Mucosa of stomach (tissue), 1 donor: ENCODE results near the gene GVQW3.
"Not testable (repeated sequence)": the region's sequence is repeated elsewhere in the genome, so short reads cannot be mapped to it uniquely, and the experiment has no call there.

Experiments used
- H3K27me3 ChIP-seq: one replicate; pipeline ENCODE4 v1.7.0; 2013; ENCODE audit warnings: mild to moderate bottlenecking, low read length; ENCODE audit not compliant: control insufficient read depth, insufficient read depth
- H3K36me3 ChIP-seq: one replicate; pipeline ENCODE4 v1.7.0; 2013; ENCODE audit warnings: low read length; ENCODE audit not compliant: control insufficient read depth, insufficient read depth
- H3K4me1 ChIP-seq: one replicate; pipeline ENCODE4 v1.7.0; 2013; ENCODE audit warnings: mild to moderate bottlenecking, low read length; ENCODE audit not compliant: control insufficient read depth, insufficient read depth
- H3K4me3 ChIP-seq: one replicate; pipeline ENCODE4 v1.7.0; 2013; ENCODE audit warnings: low read length
- H3K9ac ChIP-seq: one replicate; pipeline ENCODE4 v1.7.0; 2013; ENCODE audit warnings: mild to moderate bottlenecking, low read length, moderate library complexity
- H3K9me3 ChIP-seq: one replicate; pipeline ENCODE4 v1.7.0; 2013; ENCODE audit warnings: mild to moderate bottlenecking, low read length, moderate library complexity; ENCODE audit not compliant: control insufficient read depth
- donor health status: Pancreatic carcinoma.

The GVQW3 gene

DNA sequence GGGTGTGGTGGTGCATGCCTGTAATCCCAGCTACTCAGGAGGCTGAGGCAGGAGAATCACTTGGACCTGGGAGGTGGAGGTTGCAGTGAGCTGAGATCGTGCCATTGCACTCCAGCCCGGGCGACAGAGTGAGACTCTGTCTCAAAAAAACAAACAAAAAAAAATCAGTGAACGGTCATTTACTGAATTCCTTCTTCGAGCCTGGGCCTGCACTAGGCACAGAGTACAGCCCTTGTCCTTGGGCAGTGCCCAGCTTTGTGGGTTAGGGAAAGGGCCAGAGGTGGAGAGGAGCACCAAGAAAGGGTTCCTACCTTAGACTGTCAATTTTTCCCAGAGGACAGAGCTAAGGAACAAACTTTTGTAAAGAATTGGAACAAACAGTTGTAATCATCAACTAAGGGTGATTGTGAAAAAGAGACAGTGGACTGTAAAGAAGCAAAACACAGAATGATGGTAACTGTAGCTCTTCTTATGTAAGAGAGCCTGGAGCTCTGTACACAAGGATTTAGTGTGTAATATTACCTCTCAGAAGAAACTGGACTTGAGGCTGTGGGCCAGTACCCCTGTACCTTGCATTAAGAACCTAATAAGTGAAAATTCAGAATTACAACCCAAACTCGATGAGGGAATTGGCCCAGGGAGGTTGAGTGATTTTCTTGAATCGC lies 10.8 kb downstream of the GVQW3 start:
- Histone ChIP-seq H3K4me3 (no peak overlapping the region), H3K9ac (no peak overlapping the region), H3K9me3 (no peaks in the 10 kb centered on the region), H3K4me1 (peaks cover 15% of the 10 kb centered on the region), H3K36me3 (no peaks in the 10 kb centered on the region), H3K27me3 (no peaks in the 10 kb centered on the region)

DNA sequence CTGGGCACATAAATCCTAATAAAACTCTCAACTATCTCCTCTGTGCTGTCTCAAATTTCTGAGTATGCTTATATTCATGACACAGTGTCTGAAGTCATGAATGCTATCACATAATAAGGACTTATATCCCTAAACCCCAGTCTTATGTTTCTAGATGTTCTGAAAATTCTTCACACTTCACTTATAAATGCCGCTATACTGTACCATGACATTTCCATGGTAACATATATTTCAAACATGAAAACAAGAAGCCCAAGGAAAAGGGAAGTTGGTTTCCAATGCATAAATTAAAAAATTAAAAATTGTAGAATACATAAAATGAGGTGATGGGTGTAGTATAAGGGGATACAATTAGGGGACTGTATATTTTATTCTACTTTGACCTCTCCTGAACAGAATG lies 11.7 kb downstream of the GVQW3 start:
- Histone ChIP-seq H3K4me1 (peaks cover 15% of the 10 kb centered on the region), H3K4me3 (no peak overlapping the region), H3K27me3 (no peaks in the 10 kb centered on the region), H3K36me3 (no peaks in the 10 kb centered on the region), H3K9me3 (no peaks in the 10 kb centered on the region), H3K9ac (no peak overlapping the region)

DNA sequence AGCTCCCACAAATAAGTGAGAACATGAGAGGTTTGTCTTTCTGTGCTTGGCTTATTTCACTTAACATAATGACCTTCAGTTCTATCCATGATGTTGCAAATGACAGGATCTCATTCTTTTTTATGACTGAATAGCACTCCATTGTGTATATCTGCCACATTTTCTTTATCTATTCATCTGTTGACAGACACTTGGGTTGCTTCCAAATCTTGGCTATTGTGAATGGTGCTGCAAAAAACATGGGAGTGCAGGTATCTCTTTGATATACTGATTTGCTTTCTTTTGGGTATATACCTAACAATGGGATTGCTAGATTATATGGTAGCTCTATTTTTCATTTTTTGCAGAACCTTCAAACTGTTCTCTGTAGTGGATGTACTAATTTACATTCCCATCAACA lies 13.3 kb downstream of the GVQW3 start:
- Histone ChIP-seq H3K27me3 (no peaks in the 10 kb centered on the region), H3K9ac (no peak overlapping the region)

DNA sequence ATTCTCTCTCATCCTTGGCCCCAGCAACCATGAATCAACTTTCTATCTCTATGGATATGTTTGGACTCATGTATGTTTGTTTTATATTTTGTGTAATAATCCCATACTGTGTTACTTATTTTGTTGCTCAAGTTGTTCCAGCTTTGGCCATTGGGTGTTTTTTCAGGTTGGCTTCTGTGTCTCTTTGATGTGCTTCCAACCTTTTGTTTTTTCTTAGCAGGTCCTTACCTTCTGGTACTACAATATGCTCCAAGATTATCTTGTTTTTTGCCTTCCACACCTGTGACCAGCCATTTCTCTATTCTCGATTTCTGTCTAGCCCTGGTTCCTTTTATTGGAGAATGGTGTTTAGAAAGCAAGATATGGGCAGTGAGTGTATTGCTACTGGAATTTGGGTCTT lies 14.2 kb downstream of the GVQW3 start:
- Histone ChIP-seq H3K9ac (no peak overlapping the region), H3K27me3 (no peaks in the 10 kb centered on the region), H3K9me3 (no peaks in the 10 kb centered on the region), H3K4me1 (peaks cover 13% of the 10 kb centered on the region), H3K4me3 (no peak overlapping the region), H3K36me3 (no peaks in the 10 kb centered on the region)

More for the DNA sequence above, 13.3 kb downstream of the GVQW3 start:
- no peak overlapping the region for H3K4me3 ChIP-seq
- no peaks in the 10 kb centered on the region for H3K9me3 ChIP-seq
- no peaks in the 10 kb centered on the region for H3K36me3 ChIP-seq
- peaks cover 15% of the 10 kb centered on the region for H3K4me1 ChIP-seq

DNA sequence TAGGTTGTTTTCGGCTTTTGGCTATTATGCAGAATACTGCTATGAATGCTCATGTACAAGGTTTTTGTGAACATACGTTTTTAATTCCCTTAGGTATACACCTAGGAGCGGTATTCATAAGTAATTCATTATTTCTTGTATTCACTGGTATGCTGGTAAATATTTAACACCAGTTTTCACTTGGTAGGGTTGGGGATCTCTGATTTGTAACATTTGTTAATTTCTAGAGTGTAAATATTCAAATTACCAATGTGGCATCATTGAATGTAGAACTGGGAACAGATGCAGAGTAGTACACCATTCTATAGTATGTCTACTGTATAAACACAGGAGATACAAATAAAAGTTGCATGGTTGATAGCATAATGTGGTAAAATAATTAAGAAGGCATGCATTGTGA lies 16.3 kb downstream of the GVQW3 start:
- Histone ChIP-seq H3K9ac (no peak overlapping the region), H3K4me1 (no peaks in the 10 kb centered on the region), H3K36me3 (no peaks in the 10 kb centered on the region), H3K9me3 (no peaks in the 10 kb centered on the region), H3K4me3 (no peak overlapping the region), H3K27me3 (no peaks in the 10 kb centered on the region)

DNA sequence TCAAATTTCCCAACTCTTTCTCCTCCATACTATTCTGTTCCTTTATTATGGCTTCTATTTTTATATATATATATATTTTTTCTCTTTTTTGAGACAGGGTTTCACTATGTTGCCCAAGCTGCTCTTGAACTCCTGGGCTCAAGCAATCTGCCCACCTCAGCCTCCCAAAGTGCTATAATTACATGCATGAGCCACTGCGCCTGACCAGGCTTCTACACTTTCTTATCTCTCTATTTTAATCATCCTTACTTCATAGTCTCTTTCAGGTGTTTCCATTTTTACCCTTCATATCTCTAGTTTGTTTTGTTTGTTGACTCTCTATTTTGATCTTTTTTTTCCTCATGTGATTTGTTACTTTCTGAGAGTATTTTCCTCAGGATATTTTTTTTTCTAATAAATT lies 19.8 kb downstream of the GVQW3 start:
- Histone ChIP-seq H3K27me3 (no peaks in the 10 kb centered on the region), H3K36me3 (no peaks in the 10 kb centered on the region), H3K9me3 (no peaks in the 10 kb centered on the region), H3K4me3 (no peak overlapping the region), H3K4me1 (no peaks in the 10 kb centered on the region), H3K9ac (no peak overlapping the region)

DNA sequence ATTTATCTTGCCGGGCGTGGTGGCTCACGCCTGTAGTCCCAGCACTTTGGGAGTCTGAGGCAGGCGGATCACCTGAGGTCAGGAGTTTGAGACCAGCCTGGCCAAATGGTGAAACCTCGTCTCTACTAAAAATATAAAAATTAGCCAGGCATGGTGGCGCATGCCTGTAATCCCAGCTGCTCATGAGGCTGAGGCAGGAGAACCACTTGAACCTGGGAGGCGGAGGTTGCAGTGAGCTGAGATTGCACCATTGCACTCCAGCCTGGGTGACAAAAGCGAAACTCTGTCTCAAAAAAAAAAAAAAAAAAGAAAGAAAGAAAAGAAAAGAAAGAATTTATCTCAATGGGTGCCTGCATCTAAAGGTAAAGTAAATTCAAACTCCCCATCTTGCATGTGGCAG lies 20.4 kb downstream of the GVQW3 start:
- not testable (repeated sequence) for H3K36me3 ChIP-seq, H3K4me3 ChIP-seq, H3K9ac ChIP-seq, H3K9me3 ChIP-seq, H3K4me1 ChIP-seq, H3K27me3 ChIP-seq

DNA sequence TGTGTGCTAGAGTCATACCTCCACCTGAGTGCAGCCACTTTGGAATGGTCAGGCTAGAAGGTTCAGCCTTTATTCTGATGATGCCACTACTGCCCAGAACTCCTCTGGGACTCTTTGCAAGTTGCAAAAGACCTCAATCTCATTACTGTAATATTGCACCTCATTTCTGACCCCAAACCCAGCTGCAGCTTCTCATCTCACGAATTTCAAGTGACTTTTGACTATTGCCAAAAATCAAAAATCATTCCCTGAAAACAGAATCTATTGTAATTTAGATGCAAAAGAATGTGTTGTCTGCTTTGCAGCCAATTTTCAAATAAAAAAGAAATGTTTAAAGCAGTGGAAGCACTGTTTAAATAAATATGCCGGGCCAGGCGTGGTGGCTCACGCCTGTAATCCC lies 25.2 kb downstream of the GVQW3 start:
- H3K4me1 ChIP-seq, result no peaks in the 10 kb centered on the region
- no peaks in the 10 kb centered on the region for H3K36me3 ChIP-seq

DNA sequence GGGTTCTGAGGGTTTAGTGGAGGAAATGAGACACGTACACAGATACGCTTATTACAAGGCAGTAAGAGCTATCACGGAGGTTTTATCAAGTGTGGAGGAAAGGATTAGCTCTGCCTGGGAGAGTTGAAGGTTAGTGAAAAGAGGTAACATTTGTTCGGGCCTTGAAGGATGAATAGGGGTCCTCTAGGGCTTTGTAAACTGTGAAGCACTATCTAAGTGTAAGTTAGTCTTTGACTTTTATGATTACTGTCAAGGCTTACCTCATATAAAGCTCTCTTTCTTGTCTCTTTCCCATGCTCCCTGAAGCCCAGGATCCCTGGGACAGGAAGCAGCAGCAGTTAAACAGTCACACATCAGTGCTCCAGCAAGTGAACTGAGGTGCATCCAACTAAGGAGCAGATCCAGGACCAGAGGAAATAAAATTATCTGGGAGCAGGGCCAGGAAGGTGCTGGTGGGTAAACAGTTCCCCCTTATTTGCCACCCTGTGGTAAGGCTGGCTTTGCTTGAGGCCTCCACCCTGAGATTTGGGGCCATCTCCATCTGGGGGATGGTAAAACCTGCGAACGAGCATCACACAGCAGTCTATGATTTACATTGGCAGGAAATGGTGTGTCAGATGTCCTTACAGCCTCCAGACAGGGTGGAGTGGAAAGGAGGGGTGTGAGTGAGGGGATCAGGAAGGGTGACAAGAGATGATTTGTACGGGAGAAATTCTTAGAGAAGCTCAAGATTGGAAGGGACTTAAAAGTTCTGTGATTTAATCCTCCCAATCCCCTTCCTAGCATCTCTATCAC lies 27.2 kb downstream of the GVQW3 start:
- no peaks in the 10 kb centered on the region for H3K36me3 ChIP-seq
- no peaks in the 10 kb centered on the region for H3K9me3 ChIP-seq
- H3K4me3 ChIP-seq, result no peak overlapping the region
- no peak overlapping the region for H3K9ac ChIP-seq
- no peaks in the 10 kb centered on the region for H3K27me3 ChIP-seq
- no peaks in the 10 kb centered on the region for H3K4me1 ChIP-seq

More for the DNA sequence above, 25.2 kb downstream of the GVQW3 start:
- Histone ChIP-seq H3K9ac (no peak overlapping the region), H3K4me3 (no peak overlapping the region), H3K9me3 (no peaks in the 10 kb centered on the region), H3K27me3 (no peaks in the 10 kb centered on the region)

DNA sequence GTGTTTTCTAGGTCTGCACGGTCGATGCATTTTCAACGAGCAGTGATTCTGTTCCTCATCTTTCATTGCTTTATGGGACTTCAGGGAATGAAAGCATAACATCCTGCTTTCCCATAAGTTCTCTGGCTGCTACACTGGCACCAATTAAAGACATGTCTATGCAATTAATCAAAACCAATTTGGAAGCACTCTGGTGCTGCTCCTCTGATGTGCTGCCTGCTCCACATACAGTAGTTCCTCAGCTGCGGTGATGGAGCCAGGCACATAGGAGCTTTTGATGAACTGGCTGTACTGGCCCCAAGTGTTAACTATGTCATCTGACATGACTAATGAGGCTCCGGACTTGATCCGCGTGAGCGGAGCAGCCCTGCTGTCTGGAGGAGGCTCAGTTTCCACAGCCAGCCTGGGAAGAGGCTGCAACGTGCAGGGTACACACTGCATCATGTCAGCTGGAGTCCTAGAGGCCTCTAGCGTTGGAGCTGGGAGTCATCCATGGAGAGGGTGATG lies 29.8 kb downstream of the GVQW3 start:
- H3K9me3 ChIP-seq, result no peaks in the 10 kb centered on the region
- no peaks in the 10 kb centered on the region for H3K36me3 ChIP-seq
- H3K4me3 ChIP-seq, result no peak overlapping the region
- H3K27me3 ChIP-seq, result no peaks in the 10 kb centered on the region
- no peak overlapping the region for H3K9ac ChIP-seq
- H3K4me1 ChIP-seq, result no peaks in the 10 kb centered on the region

DNA sequence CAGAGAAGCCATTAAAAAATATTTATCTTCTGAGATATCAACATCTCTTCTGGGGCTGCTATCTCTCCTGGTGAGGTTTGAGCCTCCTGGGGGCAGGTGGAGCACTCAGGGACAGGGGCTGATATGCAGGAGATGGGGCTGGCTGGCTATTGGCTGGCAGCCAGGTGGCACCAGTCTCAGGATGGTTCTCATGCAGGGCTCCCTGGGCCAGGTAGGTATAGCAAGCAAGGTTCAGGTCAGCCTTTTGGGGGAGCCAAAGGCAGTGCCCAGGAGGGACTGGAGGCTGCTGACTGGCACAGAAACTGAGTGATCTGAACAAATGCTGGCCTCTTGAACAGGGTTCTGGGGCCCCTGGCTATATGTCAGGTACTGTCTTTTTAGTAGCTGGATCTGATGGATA lies 34.0 kb downstream of the GVQW3 start:
- Histone ChIP-seq H3K9me3 (no peaks in the 10 kb centered on the region), H3K4me1 (no peaks in the 10 kb centered on the region), H3K36me3 (no peaks in the 10 kb centered on the region), H3K4me3 (no peak overlapping the region), H3K27me3 (no peaks in the 10 kb centered on the region), H3K9ac (no peak overlapping the region)

DNA sequence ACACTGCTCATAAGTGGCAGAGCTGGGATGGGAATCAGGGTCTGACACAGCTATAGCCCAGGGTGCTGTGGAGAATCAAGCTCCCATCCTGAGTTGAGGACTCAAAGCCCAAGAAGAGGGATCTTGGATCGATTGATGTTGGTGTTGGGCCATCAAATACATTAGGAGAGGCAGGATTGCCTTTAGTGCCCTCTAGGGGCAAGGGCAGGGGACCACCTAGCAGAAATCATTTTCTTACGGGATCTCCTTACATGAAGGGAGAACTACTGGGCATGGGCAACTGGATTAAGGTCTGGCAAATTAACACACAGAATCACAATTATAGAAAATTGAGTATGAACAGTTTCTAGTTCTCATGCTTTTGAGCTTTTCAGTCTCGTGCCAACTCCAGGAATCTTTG lies 38.8 kb downstream of the GVQW3 start:
- Histone ChIP-seq H3K36me3 (no peaks in the 10 kb centered on the region), H3K27me3 (peaks cover 5% of the 10 kb centered on the region), H3K9me3 (no peaks in the 10 kb centered on the region), H3K4me3 (no peak overlapping the region), H3K4me1 (no peaks in the 10 kb centered on the region), H3K9ac (no peak overlapping the region)
